Natural killer cell treated with Interleukin-12 subunit alpha and Interleukin-12 subunit beta and Interleukin-15 and Interleukin-18, amount 100 ng/mL, for 72 hours (primary cell): ENCODE measurements around the gene PTGDS. TPM values are rescaled to one million over a fixed set of nuclear protein-coding genes. Genes with fewer than 3 reads are reported as not detected.
A peak's percentile ranks its signal among the peaks of the same experiment; 100 is the strongest.

ENCODE experiments used
- ATAC-seq, 2 donors: fragments of 150-1000 bp; cut with Tn5 transposase in 1 of 2; sonication (Bioruptor Pico), chemical (Tn5 transposase) in 1 of 2; 2 replicates each; pipeline ENCODE4 v1.10.0; 2021
- DNase-seq: peaks from one replicate; pipeline ENCODE4 v3.0.0; 2022; ENCODE audit warnings: low spot score
- H3K27ac Mint-ChIP-seq, 2 donors: 1 replicate in 1 of 2; 2 replicates in 1 of 2; pipeline ENCODE4 v1.8.0; 2022; ENCODE audit warnings: mixed read lengths in 2 of 2, mild to moderate bottlenecking in 1 of 2, moderate library complexity in 1 of 2
- H3K27me3 Mint-ChIP-seq, 2 donors: 1 replicate in 1 of 2; 2 replicates in 1 of 2; pipeline ENCODE4 v1.8.0; 2022; ENCODE audit warnings: mixed read lengths in 2 of 2
- H3K36me3 Mint-ChIP-seq: one replicate; pipeline ENCODE4 v1.8.0; 2022; ENCODE audit warnings: mixed read lengths
- H3K4me1 Mint-ChIP-seq, 2 donors: 1 replicate in 1 of 2; 2 replicates in 1 of 2; pipeline ENCODE4 v1.8.0; 2022; ENCODE audit warnings: low read depth in 2 of 2, mixed read lengths in 2 of 2, mild to moderate bottlenecking in 1 of 2
- H3K4me3 Mint-ChIP-seq: one replicate; pipeline ENCODE4 v1.8.0; 2022; ENCODE audit warnings: mixed read lengths
- H3K9me3 Mint-ChIP-seq: 2 replicates; pipeline ENCODE4 v1.8.0; 2022; ENCODE audit warnings: mixed read lengths
- total RNA-seq, 2 donors: library from RNA; stranded (reverse); gene quantifications; one replicate each; pipeline ENCODE4 v1.2.3, GENCODE V29; 2022

PTGDS gene
- 1 to 10 TPM; 1.7 to 4.4 TPM for total RNA-seq

- no peak for DNase-seq
- H3K4me3 Mint-ChIP-seq, result peak within 1 kb of the TSS; percentile 52
- H3K4me1 Mint-ChIP-seq, result peaks cover 6 to 13% of the 10 kb centered on the region in 2 donors
- H3K27ac Mint-ChIP-seq, result no peak within 1 kb of the TSS
- H3K9me3 Mint-ChIP-seq, result no peaks in the 10 kb centered on the region
- no peak for ATAC-seq
- H3K27me3 Mint-ChIP-seq, result no peaks in the 10 kb centered on the region
- H3K36me3 Mint-ChIP-seq, result no peaks in the 10 kb centered on the region
These were observed at the start of gene PTGDS for GRCh38 chr9:136977223-136977622. TSS of gene PTGDS (plus strand) at chr9:136977504. CDS start at chr9:136977579, 75 bp downstream.

GRCh38 chr9:136928591-136928990 is 48.7 kb upstream of the PTGDS start:
- ATAC-seq (no peak), DNase-seq (no peak)
- H3K4me1 Mint-ChIP-seq, result peaks cover 23 to 28% of the 10 kb centered on the region in 2 donors
- H3K27me3 Mint-ChIP-seq, result no peaks in the 10 kb centered on the region
- no peaks in the 10 kb centered on the region for H3K9me3 Mint-ChIP-seq
- peaks cover 11% of the 10 kb centered on the region for H3K36me3 Mint-ChIP-seq
- no peak overlapping the region for H3K4me3 Mint-ChIP-seq
- H3K27ac Mint-ChIP-seq, result no peak overlapping the region

DNA sequence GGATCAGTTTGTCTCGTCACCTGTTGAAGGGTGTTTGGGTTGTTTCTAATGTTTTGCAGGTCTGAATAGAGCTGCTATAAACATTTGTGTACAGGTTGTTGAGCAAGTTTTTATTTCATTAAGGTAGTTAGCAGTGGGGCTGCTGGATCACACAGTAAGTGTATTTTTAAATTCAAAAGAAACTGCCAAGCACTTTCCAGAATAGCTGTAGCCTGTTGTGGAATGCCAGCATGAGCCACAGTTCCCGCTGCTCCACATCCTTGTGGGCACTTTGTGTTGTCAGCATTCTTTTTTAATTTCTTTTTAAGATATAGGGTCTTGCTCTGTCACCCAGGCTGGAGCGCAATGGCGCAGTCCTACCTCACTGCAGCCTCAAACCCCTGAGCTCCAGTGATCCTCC is 47.3 kb upstream of the PTGDS start:
- Mint-ChIP-seq H3K27ac (peak overlapping the region in 1 of 2 donors; percentile 86), H3K36me3 (peaks cover 11% of the 10 kb centered on the region), H3K4me3 (no peak overlapping the region), H3K27me3 (no peaks in the 10 kb centered on the region), H3K9me3 (no peaks in the 10 kb centered on the region), H3K4me1 (peaks cover 29 to 40% of the 10 kb centered on the region in 2 donors)
- no peak for DNase-seq
- no peak for ATAC-seq

DNA sequence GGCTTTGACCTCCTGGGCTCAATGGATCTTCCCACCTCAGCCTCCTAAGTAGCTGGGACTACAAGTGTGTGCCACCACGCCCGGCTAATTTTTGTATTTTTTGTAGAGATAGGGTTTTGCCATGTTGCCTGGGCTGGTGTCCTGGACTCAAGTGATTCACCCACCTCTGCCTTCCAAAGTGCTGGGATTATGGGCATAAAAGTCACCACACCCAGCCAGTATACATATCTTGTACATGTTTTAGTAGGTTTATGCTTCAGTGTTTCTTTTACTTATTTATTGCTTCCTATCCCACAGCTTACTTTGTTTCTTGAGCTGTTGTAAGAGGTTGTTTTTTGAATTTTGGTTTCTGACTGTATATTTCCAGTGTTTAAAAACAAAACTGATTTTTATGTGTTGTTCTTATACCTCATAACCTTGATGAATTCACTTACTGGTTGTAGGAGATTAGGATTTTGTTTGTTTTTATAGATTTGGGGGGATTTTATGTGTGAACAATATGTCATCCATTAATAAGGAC is 45.6 kb upstream of the PTGDS start:
- no peak for DNase-seq
- Mint-ChIP-seq H3K4me3 (peak overlapping the region; percentile 47), H3K27me3 (no peaks in the 10 kb centered on the region), H3K4me1 (peaks cover 34 to 45% of the 10 kb centered on the region in 2 donors), H3K27ac (peak overlapping the region; percentile 66 to 86), H3K9me3 (no peaks in the 10 kb centered on the region), H3K36me3 (peaks cover 11% of the 10 kb centered on the region)
- no peak for ATAC-seq

DNA sequence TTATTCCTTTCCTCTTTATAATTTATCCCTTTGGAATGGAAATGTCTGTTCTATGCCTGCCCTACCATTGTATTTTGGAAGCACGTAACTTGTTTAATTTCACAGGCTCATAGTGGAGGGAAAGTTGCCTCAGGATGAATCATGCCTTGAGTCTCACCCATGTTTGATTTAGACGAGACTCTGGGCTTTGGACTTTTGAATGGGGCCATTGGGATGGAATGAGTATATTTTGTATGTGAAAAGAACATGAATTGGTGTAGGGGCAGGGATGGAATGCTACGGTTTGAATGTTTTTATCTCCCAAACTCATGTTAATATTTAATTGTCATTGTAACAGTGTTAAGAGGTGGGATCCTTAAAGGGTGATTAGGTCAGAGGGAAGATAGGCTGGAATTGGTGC is 43.0 kb upstream of the PTGDS start:
- no peaks in the 10 kb centered on the region for H3K27me3 Mint-ChIP-seq
- peaks cover 11% of the 10 kb centered on the region for H3K36me3 Mint-ChIP-seq
- no peak overlapping the region for H3K4me3 Mint-ChIP-seq
- ATAC-seq, result no peak
- no peak for DNase-seq
- H3K4me1 Mint-ChIP-seq, result peaks cover 34 to 38% of the 10 kb centered on the region in 2 donors
- H3K9me3 Mint-ChIP-seq, result no peaks in the 10 kb centered on the region
- peak overlapping the region in 1 of 2 donors; percentile 86 for H3K27ac Mint-ChIP-seq

DNA sequence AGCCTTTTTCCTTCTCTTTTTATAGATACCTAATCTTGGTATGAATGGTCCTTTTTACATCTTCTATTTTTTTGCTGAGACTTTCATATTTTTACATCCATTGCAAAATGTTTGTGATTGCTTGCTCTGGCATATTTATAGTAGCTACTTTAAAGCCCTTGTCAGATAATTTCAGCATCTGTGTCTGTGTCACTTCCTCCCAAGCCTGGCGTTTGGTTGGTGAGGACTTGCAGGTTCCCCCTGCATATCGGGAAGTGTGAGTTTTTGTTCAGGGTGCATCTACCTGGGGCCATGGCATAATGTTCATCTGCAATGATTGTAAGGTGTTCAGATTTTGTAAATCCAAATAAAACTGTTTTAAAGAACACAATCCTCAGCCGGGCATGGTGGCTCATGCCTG is 41.7 kb upstream of the PTGDS start:
- H3K4me3 Mint-ChIP-seq, result no peak overlapping the region
- DNase-seq (no peak), ATAC-seq (no peak)
- peaks cover 11% of the 10 kb centered on the region for H3K36me3 Mint-ChIP-seq
- H3K9me3 Mint-ChIP-seq, result no peaks in the 10 kb centered on the region
- no peaks in the 10 kb centered on the region for H3K27me3 Mint-ChIP-seq
- H3K4me1 Mint-ChIP-seq, result peaks cover 36 to 42% of the 10 kb centered on the region in 2 donors
- no peak overlapping the region for H3K27ac Mint-ChIP-seq

DNA sequence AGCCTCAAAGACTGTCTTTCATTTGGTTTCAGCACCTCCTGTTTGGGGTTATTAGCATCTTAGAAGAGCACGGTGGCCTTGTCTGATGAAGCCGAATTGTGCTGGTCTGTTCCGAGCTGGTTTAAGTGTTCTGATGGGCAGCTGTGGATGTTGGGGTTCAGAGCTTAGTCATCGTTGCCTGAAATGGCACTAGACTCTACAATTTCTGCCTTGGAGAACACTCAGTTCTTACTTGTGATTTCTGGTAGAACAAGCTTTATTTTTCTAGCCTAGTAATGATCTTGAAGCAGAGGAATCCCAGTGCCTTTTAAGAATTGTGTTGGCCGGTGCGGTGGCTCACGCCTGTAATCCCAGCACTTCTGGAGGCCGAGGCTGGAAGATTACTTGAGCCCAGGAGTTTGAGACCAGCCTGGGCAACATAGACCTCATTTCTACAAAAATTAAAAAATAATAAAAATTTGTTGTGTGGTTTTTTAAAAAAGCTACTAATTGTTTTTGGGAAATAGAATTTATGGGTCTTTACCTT is 40.6 kb upstream of the PTGDS start:
- no peak overlapping the region for H3K4me3 Mint-ChIP-seq
- peak overlapping the region in 1 of 2 donors; percentile 43 for H3K27ac Mint-ChIP-seq
- DNase-seq, result no peak

GRCh38 chr9:136937186-136938001 is 39.9 kb upstream of the PTGDS start:
- Mint-ChIP-seq H3K4me3 (no peak overlapping the region), H3K36me3 (peaks cover 11% of the 10 kb centered on the region), H3K27me3 (no peaks in the 10 kb centered on the region), H3K9me3 (no peaks in the 10 kb centered on the region), H3K4me1 (peaks cover 29 to 39% of the 10 kb centered on the region in 2 donors), H3K27ac (no peak overlapping the region)
- ATAC-seq, result no peak
- DNase-seq, result no peak

More for the DNA sequence above, 40.6 kb upstream of the PTGDS start:
- ATAC-seq, result no peak
- Mint-ChIP-seq H3K36me3 (peaks cover 11% of the 10 kb centered on the region), H3K4me1 (peaks cover 35 to 43% of the 10 kb centered on the region in 2 donors), H3K9me3 (no peaks in the 10 kb centered on the region), H3K27me3 (no peaks in the 10 kb centered on the region)

DNA sequence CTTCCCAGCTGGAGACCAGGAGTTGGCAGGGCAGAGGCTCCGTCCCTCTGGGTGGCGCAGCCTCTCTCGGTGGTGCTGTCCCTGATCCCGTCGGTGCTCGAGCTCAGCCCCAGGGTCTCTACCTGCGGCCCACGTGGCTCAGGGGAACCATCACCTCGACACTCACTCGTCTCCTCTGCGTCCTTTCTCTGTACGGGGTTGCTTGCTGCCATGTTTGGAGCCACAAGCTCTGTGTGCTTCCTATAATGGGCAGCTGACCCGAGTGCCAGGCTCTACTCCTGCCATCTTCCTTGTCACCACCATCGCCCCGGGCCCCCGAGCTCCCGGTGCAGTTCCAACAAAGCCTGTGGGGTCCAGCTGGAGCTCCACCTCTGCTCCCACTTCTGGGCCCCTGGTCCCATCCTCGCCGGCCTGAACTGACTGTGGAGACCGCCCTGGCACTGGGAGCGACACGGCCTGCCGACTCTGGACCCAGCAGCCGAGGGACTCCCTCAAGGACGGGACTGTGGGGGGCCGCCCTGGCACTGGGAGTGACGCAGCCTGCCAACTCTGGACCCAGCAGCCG is 37.8 kb upstream of the PTGDS start:
- DNase-seq, result no peak
- Mint-ChIP-seq H3K9me3 (no peaks in the 10 kb centered on the region), H3K36me3 (peaks cover 6% of the 10 kb centered on the region), H3K4me3 (peak overlapping the region; percentile 20), H3K4me1 (peaks cover 13 to 20% of the 10 kb centered on the region in 2 donors), H3K27me3 (no peaks in the 10 kb centered on the region), H3K27ac (peak overlapping the region; percentile 39 to 65)
- ATAC-seq, result no peak

DNA sequence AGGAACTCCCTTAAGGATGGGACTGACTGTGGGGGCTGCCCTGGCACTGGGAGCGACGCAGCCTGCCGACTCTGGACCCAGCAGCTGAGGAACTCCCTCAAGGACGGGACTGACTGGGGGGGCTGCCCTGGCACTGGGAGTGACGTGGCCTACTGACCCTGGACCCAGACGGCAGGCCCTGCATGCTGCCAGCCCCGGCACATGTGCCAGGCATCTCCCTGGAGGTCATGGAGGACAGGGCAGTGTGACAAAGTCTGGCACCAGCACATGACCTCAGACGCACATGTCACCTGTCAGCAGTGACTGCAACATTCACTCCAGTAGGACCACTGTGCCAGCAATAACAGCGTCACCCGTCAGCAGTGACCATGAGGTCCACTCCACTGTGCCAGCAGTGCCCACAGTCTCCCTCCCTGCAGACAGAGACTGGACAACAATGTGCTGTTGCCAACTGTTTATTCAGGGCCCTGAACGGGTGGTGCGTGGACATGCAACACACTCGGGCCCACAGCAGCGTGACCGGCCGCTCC is 37.2 kb upstream of the PTGDS start:
- Mint-ChIP-seq H3K27ac (peak overlapping the region in 1 of 2 donors; percentile 39), H3K9me3 (no peaks in the 10 kb centered on the region), H3K4me3 (no peak overlapping the region), H3K4me1 (peaks cover 18 to 21% of the 10 kb centered on the region in 2 donors), H3K27me3 (no peaks in the 10 kb centered on the region), H3K36me3 (peaks cover 6% of the 10 kb centered on the region)
- DNase-seq (no peak), ATAC-seq (no peak)

DNA sequence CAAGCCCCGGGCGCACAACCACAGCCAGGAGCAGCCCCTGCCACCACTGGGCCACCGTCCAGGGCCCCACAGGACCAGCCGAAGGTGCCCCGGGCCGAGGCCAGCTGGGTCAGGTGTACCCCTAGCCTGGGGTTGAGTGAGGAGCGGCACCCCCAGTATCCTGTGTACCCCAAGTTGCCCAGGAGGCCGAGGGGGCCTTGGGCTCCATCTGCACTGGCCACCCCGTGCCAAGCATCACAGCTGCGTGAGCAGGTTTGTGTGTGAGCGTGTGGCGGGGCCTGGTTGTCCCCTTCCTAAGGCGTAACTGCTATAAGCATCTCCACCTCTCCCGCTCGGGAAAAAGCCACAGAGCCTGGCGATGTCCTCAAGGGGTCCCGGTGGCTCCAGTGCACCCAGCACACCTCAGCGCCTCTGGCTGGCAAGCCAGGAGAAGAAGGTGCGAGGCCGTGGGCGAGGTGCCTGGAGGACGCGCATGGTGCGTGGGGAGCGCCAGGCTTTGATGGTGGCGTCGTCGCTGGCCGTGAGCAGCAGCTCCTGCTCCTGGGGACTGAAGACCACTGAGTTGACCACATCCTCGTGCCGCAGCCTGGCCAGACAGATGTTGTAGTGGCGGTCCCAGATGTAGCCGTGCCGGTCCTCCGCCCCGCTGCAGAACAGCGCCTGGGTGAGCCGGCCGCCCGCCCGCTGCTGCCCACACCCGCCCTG is 36.6 kb upstream of the PTGDS start:
- Mint-ChIP-seq H3K27ac (no peak overlapping the region), H3K4me3 (no peak overlapping the region), H3K36me3 (peaks cover 6% of the 10 kb centered on the region), H3K27me3 (no peaks in the 10 kb centered on the region), H3K4me1 (peaks cover 19 to 21% of the 10 kb centered on the region in 2 donors), H3K9me3 (no peaks in the 10 kb centered on the region)
- DNase-seq (no peak), ATAC-seq (no peak)

- Mint-ChIP-seq H3K4me3 (no peak overlapping the region), H3K4me1 (peaks cover 15 to 18% of the 10 kb centered on the region in 2 donors)
- ATAC-seq, result no peak
These were observed 35.8 kb upstream of the PTGDS start for GRCh38 chr9:136941231-136942111.

More at GRCh38 chr9:136941231-136942111, 35.8 kb upstream of the PTGDS start:
- Mint-ChIP-seq H3K9me3 (no peaks in the 10 kb centered on the region), H3K27me3 (no peaks in the 10 kb centered on the region), H3K27ac (no peak overlapping the region), H3K36me3 (peaks cover 6% of the 10 kb centered on the region)
- DNase-seq, result no peak
